Activated CD8-positive, alpha-beta memory T cell treated with anti-CD3 and anti-CD28 coated beads, Interleukin-2, amount 50 U/mL, for 4 hours (primary cell): ENCODE results near the gene ZNF699.

Experiments used
- DNase-seq: peaks from one replicate; pipeline ENCODE4 v3.0.0-alpha.2; 2020

Gene ZNF699

GRCh38 chr19:9283485-9283884 lies 26.2 kb downstream of the ZNF699 start:
- peak; percentile 40 for DNase-seq

GRCh38 chr19:9251236-9251635 lies 58.4 kb downstream of the ZNF699 start:
- DNase-seq: no peak

GRCh38 chr19:9250630-9251029 lies 59.0 kb downstream of the ZNF699 start, which contains the start of gene OR7E24:
Gene OR7E24, plus strand, starts transcription at chr19:9250930. Its CDS starts 114 bp downstream, at chr19:9251044.
- no peak for DNase-seq
